H54 (cell line): ENCODE data around the gene ACR.

Source experiments
- DNase-seq: peaks from one replicate; pipeline ENCODE4 v3.0.0; 2011; ENCODE audit warnings: low spot score, mixed read lengths; ENCODE audit not compliant: insufficient read length
- FAIRE-seq: peaks from 3 replicates; lab custom pipeline; 2011; peaks lifted over from hg19 to GRCh38; lab: Jason Lieb, UNC
- POLR2A ChIP-seq: IDR thresholded peaks from 2 replicates; pipeline ENCODE4 v1.6.1; 2011; ENCODE audit warnings: low read depth, mild to moderate bottlenecking, low read length

The ACR gene

GRCh38 chr22:50737728-50738648 is at the start of gene ACR:
Gene ACR (plus strand): TSS chr22:50738204. CDS start chr22:50738236, 32 bp downstream.
- DNase-seq (no peak), FAIRE-seq (no peak)
- no peak for TF ChIP-seq POLR2A

GRCh38 chr22:50688448-50688847 is 49.6 kb upstream of the ACR start:
- no peak for TF ChIP-seq POLR2A
- FAIRE-seq, result no peak
- DNase-seq, result no peak

GRCh38 chr22:50691521-50691920 is 46.5 kb upstream of the ACR start:
- FAIRE-seq, result no peak
- no peak for TF ChIP-seq POLR2A
- DNase-seq, result no peak

- TF ChIP-seq POLR2A, result no peak
- DNase-seq (no peak), FAIRE-seq (no peak)
Observed at GRCh38 chr22:50693462-50693861, 44.5 kb upstream of the ACR start.

GRCh38 chr22:50694099-50694605 is 43.9 kb upstream of the ACR start:
- DNase-seq (no peak), FAIRE-seq (no peak)
- no peak for TF ChIP-seq POLR2A

GRCh38 chr22:50694766-50695420 is 43.1 kb upstream of the ACR start:
- no peak for TF ChIP-seq POLR2A
- FAIRE-seq, result no peak
- no peak for DNase-seq

GRCh38 chr22:50695421-50696250 is 42.4 kb upstream of the ACR start:
- no peak for TF ChIP-seq POLR2A
- FAIRE-seq (no peak), DNase-seq (no peak)

GRCh38 chr22:50696251-50696798 is 41.7 kb upstream of the ACR start:
- no peak for TF ChIP-seq POLR2A
- FAIRE-seq (no peak), DNase-seq (no peak)

- no peak for FAIRE-seq
Observed at GRCh38 chr22:50696799-50697561, 41.0 kb upstream of the ACR start.

GRCh38 chr22:50697667-50698506 is 40.1 kb upstream of the ACR start:
- no peak for FAIRE-seq
- DNase-seq, result no peak
- TF ChIP-seq POLR2A, result no peak

More at GRCh38 chr22:50696799-50697561, 41.0 kb upstream of the ACR start:
- TF ChIP-seq POLR2A, result no peak
- peak; percentile 47 for DNase-seq

- no peak for FAIRE-seq
- no peak for DNase-seq
- TF ChIP-seq POLR2A, result no peak
Observed at GRCh38 chr22:50698546-50698945, 39.5 kb upstream of the ACR start.
